GM19023 (cell line): Measurements from ENCODE around the gene APOE.
"Not testable (repeated sequence)": the region's sequence is repeated elsewhere in the genome, so short reads cannot be mapped to it uniquely, and the experiment has no call there.

Experiments used
- ATAC-seq: cut with Tn5 transposase; IDR thresholded peaks from one replicate; pipeline ENCODE4 v1.9.1; 2021; ENCODE audit warnings: mild to moderate bottlenecking, moderate library complexity; ENCODE audit not compliant: unreplicated experiment

The APOE gene

GRCh38 chr19:44883922-44884321 lies 21.7 kb upstream of the APOE start:
- no peak for ATAC-seq

- no peak for ATAC-seq
Measured at GRCh38 chr19:44884566-44884965, 21.0 kb upstream of the APOE start.

- no peak for ATAC-seq
Measured at GRCh38 chr19:44886141-44886540, 19.5 kb upstream of the APOE start.

- no peak for ATAC-seq
Measured at GRCh38 chr19:44887648-44888047, 17.9 kb upstream of the APOE start.

- ATAC-seq = not testable (repeated sequence)
Measured at GRCh38 chr19:44888335-44888734, 17.3 kb upstream of the APOE start.

DNA sequence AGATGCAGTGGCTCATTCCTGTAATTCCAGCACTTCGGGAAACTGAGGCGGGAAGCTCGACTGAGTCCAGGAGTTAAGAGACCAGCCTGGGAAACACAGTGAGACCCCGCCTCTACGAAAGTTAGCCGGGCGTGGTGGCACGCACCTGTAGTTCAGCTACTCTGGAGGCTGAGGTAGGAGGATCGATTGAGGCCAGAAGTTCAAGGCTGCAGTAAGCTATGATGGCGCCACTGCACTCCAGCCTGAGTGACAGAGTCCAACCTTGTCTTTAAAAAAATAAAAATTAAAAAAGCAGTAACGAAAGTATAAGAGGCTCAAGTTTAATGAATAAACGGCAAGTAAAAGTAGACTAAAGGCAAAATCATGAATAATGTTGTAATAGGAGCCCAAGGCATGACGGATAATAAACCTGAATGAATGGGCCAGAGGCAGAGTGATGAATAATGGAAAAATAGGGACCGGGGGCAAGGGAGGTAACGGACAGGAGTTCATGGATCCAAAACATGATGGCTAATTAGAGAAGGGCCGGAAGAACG lies 15.7 kb upstream of the APOE start:
- ATAC-seq = no peak

- peak; percentile 84 for ATAC-seq
Measured at GRCh38 chr19:44890366-44891015, 15.1 kb upstream of the APOE start.

GRCh38 chr19:44891016-44891882 lies 14.3 kb upstream of the APOE start, which contains the start of gene TOMM40:
Gene TOMM40, plus strand, starts transcription at chr19:44891254. Its CDS starts 162 bp downstream, at chr19:44891416.
- ATAC-seq = peak; percentile 69

DNA sequence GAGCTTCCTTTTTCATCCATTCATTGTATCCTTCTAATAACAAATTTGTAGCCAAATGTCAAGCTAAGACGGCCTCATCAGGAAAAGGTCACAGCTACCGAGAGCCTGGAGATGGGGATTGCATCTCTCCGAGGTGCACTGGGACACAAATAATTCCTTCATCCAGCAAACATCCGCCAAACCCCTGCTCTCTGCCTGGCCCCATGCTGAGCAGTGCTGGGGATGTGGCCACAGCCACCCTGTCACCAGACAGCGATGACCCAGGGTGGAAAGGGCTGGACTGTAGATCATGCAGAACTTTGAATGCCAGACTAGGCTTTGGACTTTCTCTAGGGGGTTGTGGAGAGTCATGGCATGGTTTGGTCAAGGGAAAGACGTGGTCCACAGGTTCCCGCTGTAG lies 12.7 kb upstream of the APOE start:
- ATAC-seq = no peak

GRCh38 chr19:44893332-44894051 lies 12.1 kb upstream of the APOE start:
- no peak for ATAC-seq

DNA sequence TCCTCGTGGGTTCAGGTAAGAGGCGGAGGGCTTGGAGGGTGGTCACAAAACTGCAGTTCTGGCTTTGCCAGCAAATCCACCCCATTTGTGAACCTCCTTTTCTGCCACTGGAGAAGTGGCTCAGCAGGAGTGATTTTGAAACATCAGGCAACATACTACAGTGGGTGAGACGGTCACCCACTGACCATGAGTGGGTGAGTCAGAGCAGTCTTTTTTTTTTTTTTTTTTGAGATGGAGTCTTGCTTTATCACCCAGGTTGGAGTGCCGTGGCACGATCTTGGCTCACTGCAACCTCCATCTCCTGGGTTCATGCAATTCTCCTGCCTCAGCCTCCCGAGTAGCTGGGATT lies 11.6 kb upstream of the APOE start:
- no peak for ATAC-seq

- no peak for ATAC-seq
Measured at GRCh38 chr19:44894946-44895345, 10.7 kb upstream of the APOE start.

GRCh38 chr19:44897835-44898234 lies 7.8 kb upstream of the APOE start:
- no peak for ATAC-seq

GRCh38 chr19:44900328-44901244 lies 5.0 kb upstream of the APOE start:
- no peak for ATAC-seq

GRCh38 chr19:44903216-44903601 lies 2.4 kb upstream of the APOE start:
- no peak for ATAC-seq

DNA sequence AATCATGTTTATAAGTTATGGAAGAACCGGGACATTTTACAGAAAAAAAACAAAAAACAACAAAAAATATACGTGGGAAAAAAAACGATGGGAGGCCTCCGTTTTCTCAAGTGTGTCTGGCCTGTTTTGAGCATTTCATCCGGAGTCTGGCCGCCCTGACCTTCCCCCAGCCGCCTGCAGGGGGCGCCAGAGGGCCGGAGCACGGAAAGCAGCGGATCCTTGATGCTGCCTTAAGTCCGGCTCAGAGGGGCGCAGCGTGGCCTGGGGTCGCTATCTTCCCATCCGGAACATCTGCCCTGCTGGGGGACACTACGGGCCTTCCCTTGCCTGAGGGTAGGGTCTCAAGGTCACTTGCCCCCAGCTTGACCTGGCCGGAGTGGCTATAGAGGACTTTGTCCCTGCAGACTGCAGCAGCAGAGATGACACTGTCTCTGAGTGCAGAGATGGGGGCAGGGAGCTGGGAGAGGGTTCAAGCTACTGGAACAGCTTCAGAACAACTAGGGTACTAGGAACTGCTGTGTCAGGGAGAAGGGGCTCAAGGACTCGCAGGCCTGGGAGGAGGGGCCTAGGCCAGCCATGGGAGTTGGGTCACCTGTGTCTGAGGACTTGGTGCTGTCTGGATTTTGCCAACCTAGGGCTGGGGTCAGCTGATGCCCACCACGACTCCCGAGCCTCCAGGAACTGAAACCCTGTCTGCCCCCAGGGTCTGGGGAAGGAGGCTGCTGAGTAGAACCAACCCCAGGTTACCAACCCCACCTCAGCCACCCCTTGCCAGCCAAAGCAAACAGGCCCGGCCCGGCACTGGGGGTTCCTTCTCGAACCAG lies 1.8 kb upstream of the APOE start:
- ATAC-seq = peak; percentile 44

DNA sequence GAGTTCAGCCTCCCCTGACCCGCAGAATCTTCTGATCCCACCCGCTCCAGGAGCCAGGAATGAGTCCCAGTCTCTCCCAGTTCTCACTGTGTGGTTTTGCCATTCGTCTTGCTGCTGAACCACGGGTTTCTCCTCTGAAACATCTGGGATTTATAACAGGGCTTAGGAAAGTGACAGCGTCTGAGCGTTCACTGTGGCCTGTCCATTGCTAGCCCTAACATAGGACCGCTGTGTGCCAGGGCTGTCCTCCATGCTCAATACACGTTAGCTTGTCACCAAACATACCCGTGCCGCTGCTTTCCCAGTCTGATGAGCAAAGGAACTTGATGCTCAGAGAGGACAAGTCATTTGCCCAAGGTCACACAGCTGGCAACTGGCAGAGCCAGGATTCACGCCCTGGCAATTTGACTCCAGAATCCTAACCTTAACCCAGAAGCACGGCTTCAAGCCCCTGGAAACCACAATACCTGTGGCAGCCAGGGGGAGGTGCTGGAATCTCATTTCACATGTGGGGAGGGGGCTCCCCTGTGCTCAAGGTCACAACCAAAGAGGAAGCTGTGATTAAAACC lies 1.1 kb upstream of the APOE start:
- no peak for ATAC-seq

DNA sequence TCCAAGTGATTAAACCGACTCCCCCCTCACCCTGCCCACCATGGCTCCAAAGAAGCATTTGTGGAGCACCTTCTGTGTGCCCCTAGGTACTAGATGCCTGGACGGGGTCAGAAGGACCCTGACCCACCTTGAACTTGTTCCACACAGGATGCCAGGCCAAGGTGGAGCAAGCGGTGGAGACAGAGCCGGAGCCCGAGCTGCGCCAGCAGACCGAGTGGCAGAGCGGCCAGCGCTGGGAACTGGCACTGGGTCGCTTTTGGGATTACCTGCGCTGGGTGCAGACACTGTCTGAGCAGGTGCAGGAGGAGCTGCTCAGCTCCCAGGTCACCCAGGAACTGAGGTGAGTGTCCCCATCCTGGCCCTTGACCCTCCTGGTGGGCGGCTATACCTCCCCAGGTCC lies 2.0 kb downstream of the APOE start:
- no peak for ATAC-seq
